ENCODE results near the gene CAMK1. TPM values are rescaled to one million over a fixed set of nuclear protein-coding genes. Genes with fewer than 3 reads are reported as not detected.

CAMK1 gene
- total and polyA plus RNA-seq, 9 of the 15 experiments (the other 6 are each of a cell fraction or from before 2014, with no cell fraction given), result 0.23 to 10.7 (median 6.0) TPM

GRCh38 chr3:9792405-9793160 lies 22.8 kb upstream of the CAMK1 start, which contains the start of the genes ARPC4 and TADA3 (continued):
- TF ChIP-seq KDM5B (IDR thresholded peaks at IDR 0.05; ENCODE audit: insufficient replicate concordance, low read depth, low read length) (peak; percentile 74), POLR2G (IDR thresholded peaks at IDR 0.05; ENCODE audit: low read depth, low read length) (peak; percentile 95), FOXA3 (CRISPR knock-in tag; conservative IDR thresholded peaks at IDR 0.05 in 1 of 2, IDR thresholded peaks at IDR 0.05 in 1 of 2) (0 out of 4 replicates have a peak, but pooled peaks of 1 of the 2 experiments have one; percentile 24), POLR2A (conservative IDR thresholded peaks at IDR 0.05) (peak; percentile 93), KLF13 (tag; IDR thresholded peaks at IDR 0.05; ENCODE audit: borderline replicate concordance, low read depth) (0 out of 2 replicates have a peak, but pooled peaks have one; percentile 74), NKRF (IDR thresholded peaks at IDR 0.05; ENCODE audit: borderline replicate concordance) (peak; percentile 56; the same call in 1 of the 2 replicates), CXXC5 (CRISPR knock-in tag; IDR thresholded peaks at IDR 0.05) (peak; percentile 75), SUPT5H (IDR thresholded peaks at IDR 0.05) (peak; percentile 91), NFIX (CRISPR knock-in tag; IDR thresholded peaks at IDR 0.05; ENCODE audit: low read depth) (0 out of 2 replicates have a peak, but pooled peaks have one; percentile 5), THAP12 (CRISPR knock-in tag; IDR thresholded peaks at IDR 0.05) (0 out of 2 replicates have a peak, but pooled peaks have one; percentile 78), BCL6 (CRISPR knock-in tag; IDR thresholded peaks at IDR 0.05) (no peak), TCFL5 (CRISPR knock-in tag; conservative IDR thresholded peaks at IDR 0.05) (0 out of 2 replicates have a peak, but pooled peaks have one; percentile 47), KLF1 (tag; IDR thresholded peaks at IDR 0.05) (peak; percentile 100), TAF9B (IDR thresholded peaks at IDR 0.05; ENCODE audit: partially characterized antibody) (peak; percentile 87), ZNF280B (CRISPR knock-in tag; IDR thresholded peaks at IDR 0.05) (no peak), CBFA2T2 (conservative IDR thresholded peaks at IDR 0.05) (no peak)
- TF ChIP-seq, protein P1, sequence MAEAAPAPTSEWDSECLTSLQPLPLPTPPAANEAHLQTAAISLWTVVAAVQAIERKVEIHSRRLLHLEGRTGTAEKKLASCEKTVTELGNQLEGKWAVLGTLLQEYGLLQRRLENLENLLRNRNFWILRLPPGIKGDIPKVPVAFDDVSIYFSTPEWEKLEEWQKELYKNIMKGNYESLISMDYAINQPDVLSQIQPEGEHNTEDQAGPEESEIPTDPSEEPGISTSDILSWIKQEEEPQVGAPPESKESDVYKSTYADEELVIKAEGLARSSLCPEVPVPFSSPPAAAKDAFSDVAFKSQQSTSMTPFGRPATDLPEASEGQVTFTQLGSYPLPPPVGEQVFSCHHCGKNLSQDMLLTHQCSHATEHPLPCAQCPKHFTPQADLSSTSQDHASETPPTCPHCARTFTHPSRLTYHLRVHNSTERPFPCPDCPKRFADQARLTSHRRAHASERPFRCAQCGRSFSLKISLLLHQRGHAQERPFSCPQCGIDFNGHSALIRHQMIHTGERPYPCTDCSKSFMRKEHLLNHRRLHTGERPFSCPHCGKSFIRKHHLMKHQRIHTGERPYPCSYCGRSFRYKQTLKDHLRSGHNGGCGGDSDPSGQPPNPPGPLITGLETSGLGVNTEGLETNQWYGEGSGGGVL (CRISPR knock-in tag; IDR thresholded peaks at IDR 0.05), result no peak
